Heart right ventricle (tissue), 16 donors: ENCODE measurements around the gene BAZ1B. TPM values are rescaled to one million over a fixed set of nuclear protein-coding genes. Genes with fewer than 3 reads are reported as not detected.

Source experiments
- ATAC-seq, 8 donors: fragments of 200-7000 bp; cut with Tn5 transposase; one replicate each; pipeline ENCODE4 v1.9.1; 2020; ENCODE audit warnings: mild to moderate bottlenecking in 8 of 8, moderate library complexity in 8 of 8, moderate number of reproducible peaks in 1 of 8
- DNase-seq, 2 donors: peaks; one replicate each; pipeline ENCODE4 v3.0.0-alpha.2; 2020
- H3K27ac ChIP-seq, 10 donors: fragments of 200-600 bp; sonication (generic) in 2 of 10; one replicate each; pipeline versions ENCODE4 v1.5.0 to v1.8.0; 2020 to 2022; ENCODE audit warnings: mild to moderate bottlenecking in 3 of 10
- H3K27me3 ChIP-seq, 7 donors: fragments of 200-600 bp; one replicate each; pipeline ENCODE4 v1.8.0; 2021 to 2022; ENCODE audit warnings: mild to moderate bottlenecking in 2 of 7
- H3K36me3 ChIP-seq, 9 donors: fragments of 200-600 bp; sonication (generic) in 1 of 9; one replicate each; pipeline versions ENCODE4 v1.5.0 to v1.8.0; 2020 to 2022; ENCODE audit warnings: mild to moderate bottlenecking in 2 of 9
- H3K4me1 ChIP-seq, 9 donors: fragments of 200-600 bp; sonication (generic) in 1 of 9; one replicate each; pipeline versions ENCODE4 v1.5.0 to v1.8.0; 2020 to 2022; ENCODE audit warnings: mild to moderate bottlenecking in 4 of 9
- H3K4me3 ChIP-seq, 10 donors: fragments of 200-600 bp; sonication (generic) in 2 of 10; one replicate each; pipeline versions ENCODE4 v1.5.0 to v1.8.0; 2020 to 2022; ENCODE audit warnings: mild to moderate bottlenecking in 7 of 10, moderate library complexity in 2 of 10
- H3K9me3 ChIP-seq, 11 donors: fragments of 200-600 bp in 10 of 11; sonication (generic) in 2 of 11; one replicate each; pipeline versions ENCODE4 v1.5.0 to v1.8.0; 2013 to 2022; ENCODE audit warnings: mild to moderate bottlenecking in 2 of 11, control low read depth in 1 of 11, moderate library complexity in 1 of 11
- CTCF ChIP-seq, 9 donors: fragments of 200-600 bp; sonication (generic) in 2 of 9; IDR thresholded peaks; one replicate each; pipeline versions ENCODE4 v1.5.0 to v1.8.0; 2021 to 2022; ENCODE audit warnings: antibody characterized with exemption in 9 of 9, mild to moderate bottlenecking in 5 of 9, moderate library complexity in 1 of 9
- WGBS, 2 donors: extraction: QIAGEN DNeasy Blood & Tissue Kit; methylation state at CpG; one replicate each; pipeline ENCODE4 v1.1.7; 2013; ENCODE audit warnings: inconsistent platforms in 1 of 2; 5-methylcytosine and 5-hydroxymethylcytosine counted together
- intact Hi-C, 10 donors: fragments of 100-400 bp; cut with DNase I; formaldehyde crosslinking; loops; one replicate each; pipeline versions ENCODE4 v1.11.1 to v1.14.2; 2022
- polyA plus RNA-seq, 2 donors: library from polyadenylated mRNA; stranded (reverse); fragments of 200-250 nt; gene quantifications; one replicate each; pipeline ENCODE4 v1.2.3, GENCODE V29; 2013
- total RNA-seq, 10 donors: library from RNA; stranded (reverse); fragmentation: NEBNext Ultra II Directional in 3 of 10; extraction: Animal tissue kit (Norgen Biotek cat#: 25700) in 3 of 10; gene quantifications; one replicate each; pipeline versions ENCODE4 v1.2.1 to v1.2.4, GENCODE V29; 2021 to 2023
- donor health status: Arrhythmogenic right ventricular cardiomyopathy.
- donor health status: ischemic (EF 13 %, LVEDD 7.1; RV severe dilation, severe dysfunction).
- donor health status: healthy with polysubstance abuse.
- donor health status: DM: no; HTN: yes; CAD: no.
- donor health status: DM: no; HTN: no; CAD: no.
- donor health status: ischemic (EF 25% LVEDD 6.9; RV normal size, moderate dysfunction).
- donor health status: ischemic (EF 25% LVEDD 5.7; RV mildly dilated, moderate dysfunction).
- donor health status: healthy.
- donor health status: DM: yes; HTN: yes; CAD: no.
- donor health status: Ischemic cardiomyopathy.
- donor health status: ischemic (EF 35%, LVEDD 5.7; RV mildly dilated, moderate dysfunction).
- donor health status: nonischemic (EF 11% LVEDD 7.7; RV severe dilation, severe dysfunction).
- donor health status: DM: yes; HTN: yes; CAD: no.
- donor health status: PGD.
- donor health status: ischemic (EF 29% LVEDD 5.4; RV normal size, mild dysfunction).
- donor health status: nonischemic (EF 23%, LVEDD 6.1; RV moderate dilation, normal function).

The BAZ1B gene
- total and polyA plus RNA-seq, 12 donors = 11.7 to 49.9 (median 39.5) TPM

DNA sequence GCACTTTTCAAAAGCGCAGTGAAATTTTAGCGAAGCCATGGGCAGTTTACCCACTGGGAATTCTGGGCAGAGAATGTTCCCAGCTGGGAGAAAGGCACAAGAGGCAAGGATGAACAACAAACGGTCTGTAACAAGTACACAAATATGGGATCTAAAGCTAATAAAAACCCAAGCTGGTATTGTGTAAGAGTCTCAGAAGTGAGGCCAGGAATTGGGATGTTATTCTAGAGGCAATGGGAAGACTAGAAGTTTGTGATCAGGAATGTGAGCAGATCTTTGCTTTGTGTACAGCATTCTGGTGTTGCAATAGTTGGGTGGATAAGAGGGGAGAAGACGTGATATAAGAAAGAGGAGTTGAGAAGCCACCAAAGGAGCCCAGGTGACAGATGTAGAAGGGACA, 73.5 kb downstream of the BAZ1B start:
- DNase-seq = no peak
- H3K27me3 ChIP-seq = no peaks in the 10 kb centered on the region
- TF ChIP-seq CTCF (IDR thresholded peaks at IDR 0.05) = no peak
- 87% methylated on average over 4 of the region's 4 CpGs for WGBS, 2 donors
- H3K4me3 ChIP-seq = no peak overlapping the region
- no peak for ATAC-seq
- peaks cover 0 to 11% (median 0%) of the 10 kb centered on the region in 9 donors for H3K4me1 ChIP-seq
- H3K36me3 ChIP-seq = peaks cover 3 to 100% (median 72%) of the 10 kb centered on the region in 9 donors
- no peak overlapping the region for H3K27ac ChIP-seq
- H3K9me3 ChIP-seq = no peaks in the 10 kb centered on the region
- intact Hi-C loops = loop anchor here in 3 of 10 donors (5.0 to 10.0 kb wide), 3 partner anchors 101 to 114 kb away; no protein-coding TSS in a partner anchor

- 85 to 87% methylated on average over 5 of the region's 5 CpGs for WGBS, 2 donors
- Histone ChIP-seq H3K4me3 (no peak overlapping the region), H3K4me1 (peaks cover 0 to 11% (median 0%) of the 10 kb centered on the region in 9 donors), H3K27ac (no peak overlapping the region), H3K27me3 (no peaks in the 10 kb centered on the region), H3K36me3 (peaks cover 16 to 100% (median 85%) of the 10 kb centered on the region in 9 donors), H3K9me3 (no peaks in the 10 kb centered on the region)
- no peak for DNase-seq
- TF ChIP-seq CTCF (IDR thresholded peaks at IDR 0.05) = no peak
- no peak for ATAC-seq
- intact Hi-C loops = loop anchor here in 3 of 10 donors (5.0 to 10.0 kb wide), 3 partner anchors 100 to 112 kb away; no protein-coding TSS in a partner anchor
Observed at GRCh38 chr7:73447121-73447733, 74.9 kb downstream of the BAZ1B start.

DNA sequence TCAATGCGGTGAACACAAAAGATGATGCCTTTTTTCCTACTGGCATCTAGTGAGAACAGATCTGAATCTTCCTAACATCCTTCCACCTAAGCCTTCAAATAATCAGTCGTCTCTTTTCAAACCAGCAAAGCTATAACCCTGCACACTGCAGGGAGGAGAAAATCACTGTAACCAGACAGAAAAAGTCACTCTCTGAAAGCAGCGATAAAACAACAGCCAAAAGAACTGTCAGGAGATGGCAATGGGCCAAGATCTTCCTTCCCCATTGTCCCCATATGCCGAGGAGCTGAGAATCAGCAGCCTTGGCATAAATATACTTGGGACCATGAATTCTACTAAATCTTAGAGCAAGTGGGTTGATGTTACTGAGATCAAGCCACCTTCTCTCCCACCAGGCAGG, 75.4 kb downstream of the BAZ1B start:
- ATAC-seq = no peak
- peaks cover 16 to 100% (median 89%) of the 10 kb centered on the region in 9 donors for H3K36me3 ChIP-seq
- no peaks in the 10 kb centered on the region for H3K27me3 ChIP-seq
- whole genome bisulfite sequencing, 2 donors = 46 to 53% methylated on average over 4 of the region's 4 CpGs
- DNase-seq = no peak
- H3K27ac ChIP-seq = no peak overlapping the region
- no peaks in the 10 kb centered on the region for H3K9me3 ChIP-seq
- no peak for TF ChIP-seq CTCF (IDR thresholded peaks at IDR 0.05)
- H3K4me1 ChIP-seq = peaks cover 0 to 10% (median 0%) of the 10 kb centered on the region in 9 donors
- intact Hi-C loops = loop anchor here in 3 of 10 donors (5.0 to 10.0 kb wide), 3 partner anchors 99 to 112 kb away; no protein-coding TSS in a partner anchor
- no peak overlapping the region for H3K4me3 ChIP-seq

- intact Hi-C loops = loop anchor here in 1 of 10 donors (10.0 kb wide), 1 partner anchor 109 kb away; no protein-coding TSS in a partner anchor
- Histone ChIP-seq H3K27me3 (no peaks in the 10 kb centered on the region), H3K36me3 (peaks cover 16 to 100% (median 77%) of the 10 kb centered on the region in 9 donors), H3K9me3 (no peaks in the 10 kb centered on the region), H3K4me3 (no peak overlapping the region), H3K4me1 (peaks cover 0 to 8% (median 0%) of the 10 kb centered on the region in 9 donors), H3K27ac (no peak overlapping the region)
- DNase-seq (no peak), ATAC-seq (no peak)
- 70 to 76% methylated on average over 12 of the region's 12 CpGs for WGBS, 2 donors
- TF ChIP-seq CTCF (IDR thresholded peaks at IDR 0.05) = no peak
Observed at GRCh38 chr7:73443548-73444255, 78.4 kb downstream of the BAZ1B start.
